ENCODE measurements around the gene APC. TPM values are rescaled to one million over a fixed set of nuclear protein-coding genes. Genes with fewer than 3 reads are reported as not detected.

Gene APC
- total RNA-seq (10 to 100 TPM; 21.8 to 22.8 TPM), total RNA-seq (28.5 to 141 (median 73.6) reads per million in 172 experiments)
- 17.6 TPM for polyA plus RNA-seq (2013, experiment 1 of 2)
- polyA plus RNA-seq (2013, experiment 2 of 2), result 23.9 TPM

DNA sequence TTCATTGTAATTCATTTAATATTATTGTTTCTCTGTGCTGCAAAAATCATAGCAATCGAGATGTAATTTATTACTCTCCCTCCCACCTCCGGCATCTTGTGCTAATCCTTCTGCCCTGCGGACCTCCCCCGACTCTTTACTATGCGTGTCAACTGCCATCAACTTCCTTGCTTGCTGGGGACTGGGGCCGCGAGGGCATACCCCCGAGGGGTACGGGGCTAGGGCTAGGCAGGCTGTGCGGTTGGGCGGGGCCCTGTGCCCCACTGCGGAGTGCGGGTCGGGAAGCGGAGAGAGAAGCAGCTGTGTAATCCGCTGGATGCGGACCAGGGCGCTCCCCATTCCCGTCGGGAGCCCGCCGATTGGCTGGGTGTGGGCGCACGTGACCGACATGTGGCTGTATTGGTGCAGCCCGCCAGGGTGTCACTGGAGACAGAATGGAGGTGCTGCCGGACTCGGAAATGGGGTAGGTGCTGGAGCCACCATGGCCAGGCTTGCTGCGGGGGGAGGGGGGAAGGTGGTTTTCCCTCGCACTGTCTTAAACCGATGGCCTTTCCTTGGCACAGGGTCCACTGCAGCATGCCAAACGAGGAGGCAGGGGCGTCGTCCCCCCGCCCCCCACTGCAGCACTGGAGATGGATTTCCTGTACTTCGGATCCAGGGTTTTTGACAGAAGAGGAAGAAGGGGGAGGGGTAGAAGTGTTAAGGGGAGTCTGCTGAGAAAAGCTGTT lies at the start of gene APC:
Gene APC, plus strand, starts transcription at position 423 of the 728 bp plus-strand sequence. CDS start 17,006 bp downstream, outside the sequence.
- H3K4me3 ChIP-seq (ENCODE audit: low read length), result peak within 1 kb of the TSS; percentile 69
- H3K4me1 ChIP-seq (ENCODE audit: insufficient read depth, low read length), result peaks cover 12% of the 10 kb centered on the region
- H3K27me3 ChIP-seq (ENCODE audit: control insufficient read depth in 1 of 2, insufficient read depth in 2 of 2, low read length in 2 of 2), result no peaks in the 10 kb centered on the region
- H3K4me1 Mint-ChIP-seq (ENCODE audit: low read depth), result peaks cover 52% of the 10 kb centered on the region
- no peaks in the 10 kb centered on the region for H3K36me3 ChIP-seq (ENCODE audit: insufficient read depth, low read length)
- H3K27ac ChIP-seq (ENCODE audit: low read depth in 1 of 2, low read length in 2 of 2), result no peak within 1 kb of the TSS
- ChIA-PET CTCF (interaction anchor here (0.9 to 1.3 kb wide), 4 partner anchors 9 to 874 kb away, joined by 3 read pairs; no protein-coding TSS in a partner anchor), POLR2A (interaction anchor here (0.7 to 4.0 kb wide), 3 partner anchors 24 to 750 kb away, joined by 3 to 21 read pairs (median 3); no protein-coding TSS in a partner anchor)
- no peaks in the 10 kb centered on the region for H3K27me3 Mint-ChIP-seq
- intact Hi-C loops (cut with DNase I, micrococcal nuclease), result no loop called here
- ATAC-seq (ENCODE audit: poor library complexity), result peak; percentile 95
- H3K9me3 Mint-ChIP-seq, result no peaks in the 10 kb centered on the region
- H3K9me3 ChIP-seq (ENCODE audit: control insufficient read depth in 1 of 2, insufficient read depth in 1 of 2, low read length in 2 of 2), result no peaks in the 10 kb centered on the region
- TF ChIP-seq, protein P1, sequence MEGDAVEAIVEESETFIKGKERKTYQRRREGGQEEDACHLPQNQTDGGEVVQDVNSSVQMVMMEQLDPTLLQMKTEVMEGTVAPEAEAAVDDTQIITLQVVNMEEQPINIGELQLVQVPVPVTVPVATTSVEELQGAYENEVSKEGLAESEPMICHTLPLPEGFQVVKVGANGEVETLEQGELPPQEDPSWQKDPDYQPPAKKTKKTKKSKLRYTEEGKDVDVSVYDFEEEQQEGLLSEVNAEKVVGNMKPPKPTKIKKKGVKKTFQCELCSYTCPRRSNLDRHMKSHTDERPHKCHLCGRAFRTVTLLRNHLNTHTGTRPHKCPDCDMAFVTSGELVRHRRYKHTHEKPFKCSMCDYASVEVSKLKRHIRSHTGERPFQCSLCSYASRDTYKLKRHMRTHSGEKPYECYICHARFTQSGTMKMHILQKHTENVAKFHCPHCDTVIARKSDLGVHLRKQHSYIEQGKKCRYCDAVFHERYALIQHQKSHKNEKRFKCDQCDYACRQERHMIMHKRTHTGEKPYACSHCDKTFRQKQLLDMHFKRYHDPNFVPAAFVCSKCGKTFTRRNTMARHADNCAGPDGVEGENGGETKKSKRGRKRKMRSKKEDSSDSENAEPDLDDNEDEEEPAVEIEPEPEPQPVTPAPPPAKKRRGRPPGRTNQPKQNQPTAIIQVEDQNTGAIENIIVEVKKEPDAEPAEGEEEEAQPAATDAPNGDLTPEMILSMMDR (IDR thresholded peaks at IDR 0.05), result no peak
- peak; percentile 36 to 87 (median 64) for DNase-seq
- peak within 1 kb of the TSS; percentile 31 for H3K27ac Mint-ChIP-seq
- peak within 1 kb of the TSS; percentile 94 for H3K4me3 Mint-ChIP-seq
- no peaks in the 10 kb centered on the region for H3K36me3 Mint-ChIP-seq (ENCODE audit: low read depth)

DNA sequence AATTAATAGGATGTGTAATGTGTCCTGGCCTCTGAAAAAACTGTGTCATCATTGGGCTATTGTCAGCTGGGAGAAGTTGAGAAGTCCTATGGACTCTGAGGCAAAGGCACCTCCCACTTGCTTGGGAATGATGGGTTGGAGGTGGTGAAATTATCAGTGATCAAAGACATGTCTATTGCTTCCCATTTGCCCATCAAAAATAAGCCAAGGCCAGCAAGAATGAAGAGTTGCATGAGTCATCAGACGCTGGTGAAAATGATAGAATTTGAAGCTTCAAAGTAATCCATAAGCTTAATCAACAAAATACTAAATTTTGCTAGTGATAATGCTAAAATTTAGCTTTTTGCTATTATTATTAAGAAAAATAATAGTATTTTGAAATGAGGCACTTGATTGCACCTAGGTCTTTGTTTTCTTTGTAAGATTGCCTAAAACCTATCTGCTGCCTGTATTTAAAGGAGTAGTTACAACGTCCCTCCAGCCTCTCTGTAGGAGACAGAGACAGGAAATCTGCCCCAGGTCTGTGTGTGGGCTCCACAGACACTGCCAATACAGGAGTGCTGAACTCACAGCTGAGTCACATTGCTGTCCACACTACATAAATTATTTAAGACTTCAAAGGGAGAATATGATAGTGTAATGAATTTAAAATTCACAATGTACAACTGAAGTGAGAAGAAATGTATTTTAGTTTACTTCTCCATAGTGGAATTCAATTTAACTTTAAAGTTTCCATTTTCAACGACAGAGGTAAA lies 48.4 kb upstream of the APC start:
- CTCF ChIA-PET, result interaction anchor here (1.0 kb wide), 1 partner anchor 14 kb away, joined by 3 read pairs; no protein-coding TSS in a partner anchor
- POLR2A ChIA-PET, result no interaction called here
- Mint-ChIP-seq H3K36me3 (ENCODE audit: low read depth) (no peaks in the 10 kb centered on the region), H3K27me3 (peaks cover 49% of the 10 kb centered on the region), H3K27ac (no peak overlapping the region), H3K9me3 (no peaks in the 10 kb centered on the region), H3K4me1 (ENCODE audit: low read depth) (no peaks in the 10 kb centered on the region), H3K4me3 (no peak overlapping the region)
- H3K4me1 ChIP-seq (ENCODE audit: insufficient read depth, low read length), result no peaks in the 10 kb centered on the region
- intact Hi-C loops (cut with DNase I, micrococcal nuclease), result no loop called here
- H3K27me3 ChIP-seq (ENCODE audit: control insufficient read depth in 1 of 2, insufficient read depth in 2 of 2, low read length in 2 of 2), result peaks cover 0 to 16% of the 10 kb centered on the region in 2 experiments
- no peaks in the 10 kb centered on the region for H3K36me3 ChIP-seq (ENCODE audit: insufficient read depth, low read length)
- ATAC-seq (ENCODE audit: poor library complexity) (no peak), DNase-seq (no peak)
- H3K27ac ChIP-seq (ENCODE audit: low read depth in 1 of 2, low read length in 2 of 2), result no peak overlapping the region
- no peak overlapping the region for H3K4me3 ChIP-seq (ENCODE audit: low read length)
- no peaks in the 10 kb centered on the region for H3K9me3 ChIP-seq (ENCODE audit: control insufficient read depth in 1 of 2, insufficient read depth in 1 of 2, low read length in 2 of 2)
- TF ChIP-seq, protein P1 (IDR thresholded peaks at IDR 0.05), result no peak

DNA sequence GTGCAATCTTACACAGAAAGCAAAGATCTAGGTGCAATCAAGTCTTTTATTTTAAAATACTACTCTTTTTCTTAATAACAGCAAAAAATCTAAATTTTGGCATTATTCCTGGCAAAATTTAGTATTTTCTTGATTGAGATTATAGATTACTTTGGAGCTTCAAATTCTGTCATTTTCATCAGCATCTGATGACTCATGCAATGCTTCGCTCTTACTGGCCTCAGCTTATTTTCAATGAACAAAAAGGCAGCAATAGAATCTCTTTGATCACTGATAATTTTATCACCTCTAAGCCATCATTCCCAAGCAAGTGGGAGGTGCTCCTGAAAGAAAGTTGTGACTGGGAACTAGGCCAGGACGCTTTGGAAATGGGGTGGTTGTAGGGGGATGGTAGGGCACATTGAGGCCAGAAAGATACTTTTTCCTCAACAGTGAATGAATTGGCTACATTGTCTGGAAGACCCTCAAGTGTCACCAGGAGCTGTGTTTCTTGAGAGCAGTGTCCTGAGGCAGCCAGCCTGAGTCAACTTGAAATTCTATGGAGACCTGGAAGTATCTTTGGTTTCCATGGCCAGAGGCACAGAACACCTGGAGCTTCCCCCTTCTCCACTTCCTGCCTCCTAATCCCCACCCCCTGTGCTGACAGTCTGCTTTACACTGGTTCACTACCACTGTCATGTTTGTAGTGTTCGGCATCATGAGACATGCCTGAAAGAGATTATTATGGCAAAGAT lies 46.9 kb upstream of the APC start:
- intact Hi-C loops (cut with DNase I, micrococcal nuclease), result loop anchor here in 1 of 2 experiments (1.0 kb wide), 1 partner anchor 67 kb away; no protein-coding TSS in a partner anchor
- POLR2A ChIA-PET, result no interaction called here

More for the DNA sequence above, 46.9 kb upstream of the APC start:
- ATAC-seq (ENCODE audit: poor library complexity), result no peak
- TF ChIP-seq, protein P1 (IDR thresholded peaks at IDR 0.05), result no peak
- Histone ChIP-seq H3K4me3 (ENCODE audit: low read length) (no peak overlapping the region), H3K4me1 (ENCODE audit: insufficient read depth, low read length) (no peaks in the 10 kb centered on the region), H3K27ac (ENCODE audit: low read depth in 1 of 2, low read length in 2 of 2) (no peak overlapping the region), H3K9me3 (ENCODE audit: control insufficient read depth in 1 of 2, insufficient read depth in 1 of 2, low read length in 2 of 2) (no peaks in the 10 kb centered on the region), H3K36me3 (ENCODE audit: insufficient read depth, low read length) (no peaks in the 10 kb centered on the region), H3K27me3 (ENCODE audit: control insufficient read depth in 1 of 2, insufficient read depth in 2 of 2, low read length in 2 of 2) (peaks cover 0 to 16% of the 10 kb centered on the region in 2 experiments)
- Mint-ChIP-seq H3K4me1 (ENCODE audit: low read depth) (no peaks in the 10 kb centered on the region), H3K4me3 (no peak overlapping the region), H3K27ac (no peak overlapping the region), H3K9me3 (no peaks in the 10 kb centered on the region), H3K27me3 (peaks cover 49% of the 10 kb centered on the region), H3K36me3 (ENCODE audit: low read depth) (no peaks in the 10 kb centered on the region)
- CTCF ChIA-PET, result interaction anchor here (1.6 to 2.6 kb wide), 2 partner anchors 20 to 66 kb away, joined by 3 to 10 read pairs; no protein-coding TSS in a partner anchor
- DNase-seq, result no peak

Measured in CD4-positive, alpha-beta T cell (primary cell).